ENCODE results near the gene FTO. TPM values are rescaled to one million over a fixed set of nuclear protein-coding genes. Genes with fewer than 3 reads are reported as not detected.

The FTO gene
- total RNA-seq, 1 donor from 2014 or later, result 97.8 TPM

DNA sequence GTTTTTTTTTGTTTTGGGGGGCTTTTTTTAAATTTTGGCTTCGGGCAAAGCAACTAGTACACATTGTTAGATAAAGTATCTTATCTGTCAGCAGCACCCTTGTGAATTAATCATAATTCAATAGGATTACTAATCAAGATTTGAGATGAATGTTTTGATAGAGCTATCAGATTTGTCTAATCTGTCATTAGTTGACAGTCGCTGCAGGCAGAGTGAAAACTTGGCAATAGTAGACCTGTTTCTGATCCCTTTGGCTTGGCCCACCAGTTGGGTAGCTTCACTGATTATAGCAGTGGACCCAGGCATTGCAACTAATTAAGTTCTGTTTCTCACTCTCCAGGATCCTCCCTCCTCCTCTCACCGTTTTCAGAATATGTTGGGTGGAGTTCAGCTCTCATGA lies 324.0 kb downstream of the FTO start:
- no peak for DNase-seq (ENCODE audit: low spot score in 2 of 2)
- no peak for FAIRE-seq

DNA sequence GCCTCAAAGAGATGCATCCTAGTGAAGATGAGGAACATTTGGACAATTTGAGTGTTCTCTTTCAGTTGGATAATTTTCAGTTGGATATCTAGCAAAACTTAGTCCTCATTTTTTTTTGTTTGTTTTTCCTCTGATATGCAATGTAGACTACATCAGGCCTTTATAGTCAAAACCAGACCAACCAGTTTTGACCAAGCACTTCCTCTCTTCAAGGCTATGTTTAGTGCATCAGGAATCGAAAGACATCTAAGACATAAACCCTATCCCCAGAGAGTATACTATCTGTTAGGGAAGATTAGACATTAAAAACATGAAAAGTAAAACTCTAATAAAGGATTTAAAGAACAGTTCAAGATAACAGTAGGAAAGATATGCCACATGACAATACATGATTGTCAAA lies 326.5 kb downstream of the FTO start:
- DNase-seq (ENCODE audit: low spot score in 2 of 2), result no peak
- no peak for FAIRE-seq

DNA sequence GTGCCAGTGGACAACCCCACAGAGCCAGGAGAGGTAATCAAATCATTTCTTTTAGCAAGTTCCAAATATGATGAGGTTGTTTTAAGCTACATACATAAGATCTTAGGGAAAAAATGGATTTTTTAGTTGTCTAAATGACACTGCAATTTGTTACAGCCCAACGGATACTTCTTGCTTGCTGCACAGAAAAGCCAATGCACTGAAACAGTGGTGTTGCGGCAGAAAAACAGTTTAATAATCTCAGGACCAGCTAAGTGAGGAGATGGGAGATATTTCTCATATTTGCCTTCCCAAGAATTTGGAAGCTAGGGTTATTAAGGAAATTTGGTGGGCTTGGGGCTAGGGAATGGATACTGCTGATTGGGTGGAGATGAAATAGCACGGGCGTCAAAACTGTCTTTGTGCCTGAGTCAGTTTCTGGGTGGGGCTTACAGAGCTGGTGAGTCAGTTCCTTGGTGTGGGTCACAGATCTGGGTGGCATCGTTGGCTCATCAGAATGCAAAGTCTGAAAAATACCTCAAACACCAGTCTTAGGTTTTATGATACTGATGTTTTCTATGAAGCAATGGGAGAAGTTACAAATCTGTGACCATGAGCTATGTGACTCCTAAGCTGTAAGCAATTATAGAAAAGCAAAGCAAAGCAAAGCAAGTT lies 327.3 kb downstream of the FTO start:
- FAIRE-seq (no peak), DNase-seq (ENCODE audit: low spot score in 2 of 2) (no peak)

DNA sequence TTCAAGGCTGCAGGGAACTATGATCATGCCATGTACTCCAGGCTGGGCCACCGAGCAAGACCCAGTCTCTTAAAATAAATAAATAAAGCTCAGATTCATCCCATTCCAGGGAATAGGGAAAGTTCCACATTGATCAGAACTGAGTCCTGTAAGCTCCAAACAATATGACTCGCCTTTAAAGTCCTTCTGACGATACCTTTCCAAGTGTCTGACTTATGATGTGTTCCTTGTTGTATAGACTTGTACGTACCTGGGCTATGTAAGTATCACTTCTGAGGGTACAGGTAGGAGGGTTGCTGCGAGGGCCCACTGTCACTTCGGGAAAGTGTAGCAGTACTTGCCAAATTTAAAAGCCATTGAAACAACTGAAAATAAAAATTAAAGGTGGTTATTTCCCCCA lies 329.8 kb downstream of the FTO start:
- FAIRE-seq (no peak), DNase-seq (ENCODE audit: low spot score in 2 of 2) (no peak)

- DNase-seq (ENCODE audit: low spot score in 2 of 2), result no peak
- no peak for FAIRE-seq
Measured at GRCh38 chr16:54034684-54035083, 330.7 kb downstream of the FTO start.

DNA sequence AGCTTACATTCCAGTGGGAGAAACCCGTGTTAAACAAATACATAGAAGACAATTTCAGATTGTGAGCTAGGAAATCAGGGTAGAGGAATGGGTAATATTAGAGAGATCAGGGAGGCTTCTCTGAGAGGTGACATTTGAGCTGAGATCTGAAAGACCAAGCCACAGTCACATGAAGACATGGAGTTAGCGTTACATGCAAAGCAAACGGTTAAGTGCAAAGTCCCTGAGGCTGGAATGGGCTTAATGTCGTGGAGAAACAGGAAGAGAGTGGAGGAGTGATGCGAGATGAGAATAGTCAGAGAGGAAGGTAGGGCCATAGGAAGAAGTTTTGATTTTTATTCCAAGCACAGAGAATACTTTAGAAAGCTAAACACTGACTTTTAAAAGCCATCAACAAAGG lies 336.5 kb downstream of the FTO start:
- DNase-seq (ENCODE audit: low spot score in 2 of 2), result no peak
- no peak for FAIRE-seq

DNA sequence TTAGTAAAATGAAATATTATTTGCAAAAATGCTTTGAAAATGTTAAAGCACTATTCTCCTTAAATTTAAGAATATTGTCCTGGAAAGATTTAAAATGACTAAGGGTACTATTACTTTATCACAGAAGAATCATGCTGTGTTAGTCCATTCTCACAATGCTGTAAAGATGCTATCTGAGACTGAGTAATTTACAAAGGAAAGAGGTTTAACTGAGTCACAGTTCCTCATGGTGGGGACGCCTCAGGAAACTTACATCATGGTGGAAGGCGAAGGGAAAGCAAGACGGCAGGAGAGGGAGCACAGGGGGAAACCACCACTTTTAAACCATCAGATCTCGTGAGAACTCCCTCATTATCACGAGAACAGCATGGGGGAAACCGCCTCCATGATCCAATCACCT lies 337.0 kb downstream of the FTO start:
- DNase-seq (ENCODE audit: low spot score in 2 of 2) (no peak), FAIRE-seq (no peak)

GRCh38 chr16:54048586-54049495 lies 344.9 kb downstream of the FTO start:
- DNase-seq (ENCODE audit: low spot score in 2 of 2), result no peak
- FAIRE-seq, result no peak

DNA sequence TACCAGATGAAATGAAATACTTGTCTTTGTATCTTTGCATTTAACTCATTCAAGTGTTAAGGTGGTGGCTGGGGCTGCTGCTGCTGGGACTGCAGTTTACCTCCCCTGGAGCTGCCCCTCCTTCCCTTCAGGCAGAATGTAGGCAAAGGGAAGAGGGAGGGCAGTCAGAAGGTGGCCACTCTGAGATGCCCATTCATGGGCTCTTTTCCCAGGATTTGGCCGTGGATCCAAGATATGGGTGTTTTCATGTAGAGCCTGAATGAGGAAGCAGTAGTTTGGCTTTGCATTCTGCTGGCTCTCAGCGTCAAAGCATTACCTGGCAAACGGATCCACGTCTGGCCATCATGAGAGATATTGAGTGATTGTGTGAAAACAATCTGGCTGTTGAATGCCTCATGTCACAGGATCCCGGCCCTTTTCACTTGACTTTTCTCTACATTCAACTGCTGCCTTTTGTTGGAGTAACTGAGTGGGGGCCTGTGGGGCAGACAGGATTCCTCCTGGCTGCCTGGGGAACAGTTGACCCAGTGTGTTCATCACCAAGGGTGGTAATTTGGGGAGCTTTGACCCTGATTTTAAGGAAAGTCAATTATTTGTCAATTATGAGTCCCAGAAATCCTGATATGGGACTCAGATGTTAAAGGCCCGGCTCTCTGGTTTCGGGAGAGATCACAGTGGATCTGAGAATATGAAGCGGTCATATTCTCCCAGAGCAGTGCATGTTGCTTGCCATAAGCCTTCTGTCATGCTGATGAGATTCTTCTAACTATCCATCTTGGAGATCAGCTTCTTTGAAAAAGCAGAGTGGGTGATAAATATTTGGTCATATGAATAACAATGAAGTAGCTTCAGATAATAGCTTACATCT lies 345.9 kb downstream of the FTO start:
- FAIRE-seq (no peak), DNase-seq (ENCODE audit: low spot score in 2 of 2) (no peak)

DNA sequence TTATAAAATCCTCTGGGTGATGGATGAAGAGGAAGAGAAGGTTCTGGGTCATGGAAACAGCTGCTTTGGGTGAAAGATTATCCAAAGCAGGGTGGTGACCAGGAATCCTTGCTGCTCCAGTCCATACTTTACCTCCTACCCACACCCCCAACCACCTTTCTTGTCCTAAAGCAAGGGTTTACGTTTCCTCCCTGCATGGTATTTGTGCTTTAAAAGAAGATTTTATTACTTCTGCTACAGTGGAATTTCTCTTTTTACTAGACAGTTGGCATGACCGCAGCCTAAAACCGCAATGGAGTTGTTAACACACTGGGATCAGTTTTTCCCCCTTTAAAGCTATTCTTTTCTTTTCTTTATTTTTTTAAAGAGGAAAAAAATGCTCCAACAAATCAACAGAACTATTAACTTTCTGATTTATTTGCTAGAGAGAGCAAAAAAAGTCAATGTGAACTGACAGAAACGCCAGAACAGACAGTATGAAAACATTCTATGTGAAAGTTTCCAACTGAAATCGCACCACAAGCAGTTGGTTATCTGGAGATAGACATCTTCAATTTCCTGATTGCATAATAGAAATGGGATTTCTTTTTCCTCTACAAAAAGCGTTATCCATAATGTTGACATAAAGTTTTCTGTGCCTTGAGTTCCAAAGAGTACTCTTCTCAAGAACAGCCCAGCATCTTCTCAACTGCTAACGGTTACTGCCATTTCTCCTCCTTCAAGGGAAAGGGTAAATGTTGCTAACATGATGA lies 346.7 kb downstream of the FTO start:
- DNase-seq (ENCODE audit: low spot score in 2 of 2) (no peak), FAIRE-seq (no peak)

- no peak for DNase-seq (ENCODE audit: low spot score in 2 of 2)
- FAIRE-seq, result no peak
Measured at GRCh38 chr16:54051821-54052220, 347.9 kb downstream of the FTO start.

DNA sequence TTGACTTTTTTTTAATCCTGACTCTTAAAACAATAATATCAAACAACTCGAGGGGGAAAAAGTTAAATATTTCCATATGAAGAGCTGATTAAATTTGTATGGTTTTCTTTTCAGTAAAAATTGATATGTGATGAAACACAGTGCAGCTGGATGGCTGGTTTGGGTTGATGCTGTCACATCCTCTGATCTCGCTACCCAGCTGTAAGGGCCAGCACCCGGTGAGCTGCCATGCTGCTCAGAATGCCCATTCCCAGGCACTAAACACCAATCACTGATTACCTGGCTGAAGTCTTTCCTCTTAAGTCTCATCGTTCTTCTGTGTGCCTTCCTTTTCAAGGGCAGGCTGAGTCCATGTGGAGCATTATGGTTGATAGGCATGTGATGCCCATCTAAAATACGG lies 348.3 kb downstream of the FTO start:
- FAIRE-seq (no peak), DNase-seq (ENCODE audit: low spot score in 2 of 2) (no peak)

DNA sequence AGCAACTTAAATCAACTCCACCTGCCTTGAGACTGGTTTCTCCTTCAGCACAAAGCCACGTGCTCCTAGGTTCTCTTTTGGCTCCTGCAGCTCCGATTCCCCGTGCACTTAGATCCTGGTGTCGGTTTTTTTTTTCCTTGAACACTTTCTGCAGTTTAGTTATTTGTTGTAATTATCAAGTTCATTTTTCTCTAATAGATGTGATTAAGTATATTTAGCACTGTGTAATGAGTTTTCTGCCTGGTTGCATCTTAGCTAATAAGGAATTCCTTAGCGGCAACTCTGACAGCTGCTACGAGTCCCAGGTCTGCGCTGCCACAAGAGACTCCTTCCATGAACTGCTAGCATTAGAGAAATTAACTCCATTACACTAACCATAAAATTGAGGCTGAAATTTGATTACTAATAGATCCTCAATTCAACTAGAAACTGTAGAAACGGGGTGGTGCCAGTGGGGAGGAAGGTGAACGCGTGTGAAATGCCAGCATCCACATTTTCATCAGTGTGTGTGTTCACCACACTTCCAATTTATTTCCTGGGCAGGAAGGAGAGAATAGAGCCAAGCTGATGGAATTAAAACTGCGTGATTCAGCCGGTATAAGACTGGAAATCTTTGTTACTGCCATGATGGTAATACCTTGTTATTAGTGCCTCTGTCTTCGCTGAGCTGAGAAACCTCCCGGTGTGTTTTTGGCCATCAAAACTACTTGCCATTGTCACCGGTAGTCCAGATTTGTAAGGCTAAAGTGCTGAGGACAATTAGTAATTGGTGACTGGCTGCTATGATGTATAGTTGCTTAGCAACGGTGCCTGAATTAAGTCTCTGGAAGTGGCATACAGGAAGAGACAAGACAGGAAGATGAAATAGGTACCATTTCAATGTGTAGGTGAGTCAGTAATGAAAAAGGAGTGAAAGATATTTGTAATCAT lies 350.2 kb downstream of the FTO start:
- no peak for DNase-seq (ENCODE audit: low spot score in 2 of 2)
- no peak for FAIRE-seq

GRCh38 chr16:54055191-54055590 lies 351.2 kb downstream of the FTO start:
- no peak for DNase-seq (ENCODE audit: low spot score in 2 of 2)

DNA sequence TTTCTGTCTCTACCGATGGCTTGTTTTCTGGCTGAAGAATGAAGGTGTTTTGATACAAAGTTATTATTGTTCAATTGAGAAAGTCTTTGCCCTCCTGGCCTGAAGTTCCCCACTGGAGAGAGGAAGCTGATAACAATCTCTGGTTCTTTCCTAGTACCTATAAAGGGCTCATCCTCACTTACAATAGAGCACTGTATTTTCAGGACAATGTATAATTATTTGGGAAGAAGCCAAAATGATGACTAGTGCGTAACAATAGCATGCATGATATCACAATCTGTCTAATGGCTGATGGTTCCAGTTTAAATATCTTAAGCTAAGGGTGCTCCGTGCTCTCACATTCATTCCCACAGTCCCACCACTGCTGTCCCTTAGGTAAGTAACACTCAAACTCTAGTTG lies 351.9 kb downstream of the FTO start:
- no peak for FAIRE-seq
- no peak for DNase-seq (ENCODE audit: low spot score in 2 of 2)

More at GRCh38 chr16:54055191-54055590, 351.2 kb downstream of the FTO start:
- FAIRE-seq, result no peak

DNA sequence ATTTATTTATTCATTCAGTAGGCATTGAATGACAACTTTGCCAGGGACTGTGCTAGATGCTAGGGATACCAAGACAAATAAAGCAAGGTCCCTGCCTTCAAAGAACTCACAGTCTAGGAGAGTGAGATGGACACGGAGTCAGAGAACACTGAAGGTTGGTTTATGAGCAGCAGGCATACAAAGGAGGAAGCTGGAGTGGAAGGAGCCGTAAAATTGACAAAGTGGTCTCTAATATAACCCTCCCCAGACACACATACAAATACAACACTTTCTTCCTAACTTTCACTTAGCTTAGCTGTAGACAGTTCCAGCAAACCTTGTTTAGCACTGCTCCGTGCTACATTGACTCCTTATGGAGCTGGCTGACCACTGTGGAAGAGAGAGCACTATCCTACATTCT lies 353.0 kb downstream of the FTO start:
- DNase-seq (ENCODE audit: low spot score in 2 of 2) (no peak), FAIRE-seq (no peak)

GRCh38 chr16:54059319-54059718 lies 355.4 kb downstream of the FTO start:
- DNase-seq (ENCODE audit: low spot score in 2 of 2) (no peak), FAIRE-seq (no peak)

GRCh38 chr16:54060599-54061421 lies 356.9 kb downstream of the FTO start:
- FAIRE-seq, result no peak
- no peak for DNase-seq (ENCODE audit: low spot score in 2 of 2)
